GM12865 (cell line): ENCODE results near the gene SUGCT.

Experiments used
- DNase-seq: peaks from one replicate; pipeline ENCODE4 v3.0.0; 2010; ENCODE audit warnings: low read depth
- H3K4me3 ChIP-seq: 2 replicates; pipeline ENCODE4 v1.5.1; 2011; ENCODE audit warnings: mild to moderate bottlenecking, low read depth, low read length, control low read depth
- TF ChIP-seq, protein P1 (sequence below): IDR thresholded peaks from 2 replicates; pipeline ENCODE4 v1.5.1; 2011; ENCODE audit warnings: low read length, control low read depth, low read depth, inconsistent platforms; ENCODE audit not compliant: insufficient read depth; ENCODE audit errors: missing control alignments

SUGCT gene

DNA sequence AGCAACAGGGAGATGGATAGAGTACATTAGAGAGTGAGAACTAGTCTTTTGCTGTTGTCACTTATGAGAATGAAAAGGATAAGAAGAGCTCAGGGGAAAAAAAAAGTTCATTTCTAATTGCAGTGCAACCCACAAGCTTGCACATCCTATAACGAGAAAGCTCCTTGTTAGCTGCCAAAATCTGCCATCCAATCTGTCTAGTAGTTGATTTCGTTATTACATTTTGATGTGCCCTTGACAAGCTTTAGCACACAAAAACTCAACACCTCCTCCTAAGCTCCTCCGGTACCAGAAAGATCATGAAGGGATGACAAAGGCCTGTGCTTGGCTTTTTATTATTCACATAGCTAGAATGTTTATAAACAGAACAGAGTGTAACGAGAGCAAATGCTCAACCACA is 519.4 kb downstream of the SUGCT start:
- no peak overlapping the region for H3K4me3 ChIP-seq
- no peak for DNase-seq
- TF ChIP-seq, protein P1, sequence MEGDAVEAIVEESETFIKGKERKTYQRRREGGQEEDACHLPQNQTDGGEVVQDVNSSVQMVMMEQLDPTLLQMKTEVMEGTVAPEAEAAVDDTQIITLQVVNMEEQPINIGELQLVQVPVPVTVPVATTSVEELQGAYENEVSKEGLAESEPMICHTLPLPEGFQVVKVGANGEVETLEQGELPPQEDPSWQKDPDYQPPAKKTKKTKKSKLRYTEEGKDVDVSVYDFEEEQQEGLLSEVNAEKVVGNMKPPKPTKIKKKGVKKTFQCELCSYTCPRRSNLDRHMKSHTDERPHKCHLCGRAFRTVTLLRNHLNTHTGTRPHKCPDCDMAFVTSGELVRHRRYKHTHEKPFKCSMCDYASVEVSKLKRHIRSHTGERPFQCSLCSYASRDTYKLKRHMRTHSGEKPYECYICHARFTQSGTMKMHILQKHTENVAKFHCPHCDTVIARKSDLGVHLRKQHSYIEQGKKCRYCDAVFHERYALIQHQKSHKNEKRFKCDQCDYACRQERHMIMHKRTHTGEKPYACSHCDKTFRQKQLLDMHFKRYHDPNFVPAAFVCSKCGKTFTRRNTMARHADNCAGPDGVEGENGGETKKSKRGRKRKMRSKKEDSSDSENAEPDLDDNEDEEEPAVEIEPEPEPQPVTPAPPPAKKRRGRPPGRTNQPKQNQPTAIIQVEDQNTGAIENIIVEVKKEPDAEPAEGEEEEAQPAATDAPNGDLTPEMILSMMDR, result no peak

DNA sequence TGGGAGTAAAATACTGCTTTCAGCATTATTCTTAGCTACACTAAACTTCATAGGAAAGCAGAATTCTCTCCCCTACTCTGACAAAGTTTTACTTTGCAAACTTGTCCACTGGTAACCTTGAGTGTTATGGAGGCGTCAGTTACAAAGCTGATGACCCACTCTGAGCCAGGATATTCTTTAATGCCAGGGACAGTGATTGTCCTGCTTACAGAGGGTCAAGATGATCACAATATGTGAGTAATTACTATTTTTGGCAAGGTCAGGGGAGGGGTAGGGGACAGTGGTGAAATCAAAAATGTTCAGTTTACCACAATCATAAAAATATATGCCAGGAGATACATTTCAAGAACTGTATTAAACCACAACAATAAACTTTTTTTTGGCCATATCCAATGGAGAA is 520.6 kb downstream of the SUGCT start:
- no peak for DNase-seq
- H3K4me3 ChIP-seq, result no peak overlapping the region
- TF ChIP-seq, protein P1, result no peak

DNA sequence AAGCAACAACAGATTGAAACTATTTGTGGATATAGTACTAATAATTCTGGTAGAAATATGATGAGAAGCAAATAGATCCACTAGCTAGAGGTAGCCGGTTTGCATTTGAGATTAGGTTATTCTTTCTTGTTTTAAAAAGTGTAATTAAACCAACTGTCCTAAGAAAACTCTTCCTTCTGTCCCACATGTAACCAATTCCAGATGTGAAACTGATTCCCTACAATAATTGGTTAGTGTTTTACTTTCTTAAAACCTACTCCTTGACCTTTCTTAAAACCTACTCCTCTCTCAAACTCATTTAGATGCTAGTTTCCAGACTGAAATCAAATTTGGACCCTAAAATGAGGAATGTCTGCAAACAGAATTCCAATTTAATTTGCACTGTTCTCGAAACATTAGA is 521.5 kb downstream of the SUGCT start:
- TF ChIP-seq, protein P1, result no peak
- DNase-seq, result no peak
- H3K4me3 ChIP-seq, result no peak overlapping the region

DNA sequence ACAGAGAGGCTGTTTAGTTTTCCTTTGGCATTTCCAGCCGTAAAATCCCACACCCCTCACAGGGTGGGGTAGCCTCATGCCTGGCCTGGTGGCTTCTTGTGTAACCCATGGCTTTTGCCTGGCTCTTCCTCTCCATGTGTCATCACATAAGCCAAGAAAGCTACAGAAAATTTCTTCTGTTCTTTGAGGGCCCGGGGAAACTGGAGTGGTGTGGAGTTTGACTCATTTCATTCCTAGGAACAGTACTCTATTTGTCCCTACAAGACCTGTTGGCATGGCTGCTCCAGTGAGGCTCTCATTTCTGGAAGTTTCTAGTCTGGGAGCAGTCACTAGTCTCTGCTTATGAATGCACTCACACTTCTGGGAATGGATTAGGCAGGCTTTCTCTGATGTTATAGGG is 523.9 kb downstream of the SUGCT start:
- DNase-seq, result no peak
- TF ChIP-seq, protein P1, result no peak
- no peak overlapping the region for H3K4me3 ChIP-seq

DNA sequence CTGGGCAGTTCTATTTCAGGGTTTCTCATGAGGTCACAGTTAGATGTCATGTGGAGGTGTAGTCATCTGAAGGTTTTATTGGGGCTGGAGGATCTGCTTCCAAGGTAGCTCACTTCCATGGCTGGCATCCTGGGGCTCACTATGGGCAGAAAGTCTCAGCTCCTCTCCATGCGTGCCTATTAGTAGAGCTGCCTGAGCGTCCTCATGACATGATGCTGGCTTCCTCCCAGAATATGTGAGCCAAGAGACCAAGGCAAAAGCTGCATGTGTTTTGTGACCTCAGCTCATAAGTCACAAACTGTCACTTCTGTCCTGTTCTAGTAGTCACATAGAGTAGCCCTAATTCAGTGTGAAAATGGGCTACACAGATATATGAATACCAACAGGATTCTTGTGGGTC is 524.4 kb downstream of the SUGCT start:
- H3K4me3 ChIP-seq, result no peak overlapping the region
- TF ChIP-seq, protein P1, result no peak
- no peak for DNase-seq

DNA sequence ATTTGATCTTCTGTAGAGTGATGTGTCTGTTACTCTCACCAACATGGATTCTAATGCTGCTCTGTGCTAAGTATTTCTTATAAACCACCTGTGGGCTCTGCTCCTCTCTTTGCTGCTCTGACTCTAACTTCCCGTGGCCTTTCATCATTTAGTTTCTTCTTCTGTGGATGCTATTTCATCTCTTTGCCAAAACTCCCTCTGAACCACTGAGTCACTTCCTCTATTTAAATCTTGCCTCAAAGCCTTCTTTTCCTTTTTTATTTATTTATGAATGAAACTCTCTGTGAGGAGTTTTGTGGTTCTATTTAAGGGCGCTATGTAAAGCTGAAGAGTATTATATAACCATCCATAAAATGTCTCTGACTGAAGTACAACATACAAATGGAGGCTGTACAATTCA is 538.5 kb downstream of the SUGCT start:
- DNase-seq, result no peak
- TF ChIP-seq, protein P1, result no peak
- H3K4me3 ChIP-seq, result no peak overlapping the region

DNA sequence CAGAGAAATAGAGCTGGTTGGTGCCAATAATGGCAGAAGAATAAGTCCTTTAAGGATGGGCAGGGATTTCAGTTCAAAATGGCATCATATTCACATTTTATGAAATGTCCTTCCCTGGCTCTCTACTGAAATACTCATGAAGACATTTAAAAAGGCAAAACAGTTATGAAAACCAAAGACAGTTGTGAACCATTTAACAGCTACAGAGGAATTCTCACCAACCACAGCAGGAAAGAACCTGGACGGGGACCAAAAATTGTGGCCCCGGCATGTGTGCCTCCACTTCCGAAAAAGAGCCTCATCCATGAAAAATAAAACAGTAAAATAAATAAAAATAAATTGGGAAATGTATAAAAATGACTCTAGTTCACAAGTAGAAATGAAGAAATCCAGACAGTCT is 539.5 kb downstream of the SUGCT start:
- H3K4me3 ChIP-seq, result no peak overlapping the region
- TF ChIP-seq, protein P1, result no peak
- no peak for DNase-seq
